ENCODE results near the gene NUP160.
"Not testable (repeated sequence)": the region's sequence is repeated elsewhere in the genome, so short reads cannot be mapped to it uniquely, and the experiment has no call there.

NUP160 gene, protein sequence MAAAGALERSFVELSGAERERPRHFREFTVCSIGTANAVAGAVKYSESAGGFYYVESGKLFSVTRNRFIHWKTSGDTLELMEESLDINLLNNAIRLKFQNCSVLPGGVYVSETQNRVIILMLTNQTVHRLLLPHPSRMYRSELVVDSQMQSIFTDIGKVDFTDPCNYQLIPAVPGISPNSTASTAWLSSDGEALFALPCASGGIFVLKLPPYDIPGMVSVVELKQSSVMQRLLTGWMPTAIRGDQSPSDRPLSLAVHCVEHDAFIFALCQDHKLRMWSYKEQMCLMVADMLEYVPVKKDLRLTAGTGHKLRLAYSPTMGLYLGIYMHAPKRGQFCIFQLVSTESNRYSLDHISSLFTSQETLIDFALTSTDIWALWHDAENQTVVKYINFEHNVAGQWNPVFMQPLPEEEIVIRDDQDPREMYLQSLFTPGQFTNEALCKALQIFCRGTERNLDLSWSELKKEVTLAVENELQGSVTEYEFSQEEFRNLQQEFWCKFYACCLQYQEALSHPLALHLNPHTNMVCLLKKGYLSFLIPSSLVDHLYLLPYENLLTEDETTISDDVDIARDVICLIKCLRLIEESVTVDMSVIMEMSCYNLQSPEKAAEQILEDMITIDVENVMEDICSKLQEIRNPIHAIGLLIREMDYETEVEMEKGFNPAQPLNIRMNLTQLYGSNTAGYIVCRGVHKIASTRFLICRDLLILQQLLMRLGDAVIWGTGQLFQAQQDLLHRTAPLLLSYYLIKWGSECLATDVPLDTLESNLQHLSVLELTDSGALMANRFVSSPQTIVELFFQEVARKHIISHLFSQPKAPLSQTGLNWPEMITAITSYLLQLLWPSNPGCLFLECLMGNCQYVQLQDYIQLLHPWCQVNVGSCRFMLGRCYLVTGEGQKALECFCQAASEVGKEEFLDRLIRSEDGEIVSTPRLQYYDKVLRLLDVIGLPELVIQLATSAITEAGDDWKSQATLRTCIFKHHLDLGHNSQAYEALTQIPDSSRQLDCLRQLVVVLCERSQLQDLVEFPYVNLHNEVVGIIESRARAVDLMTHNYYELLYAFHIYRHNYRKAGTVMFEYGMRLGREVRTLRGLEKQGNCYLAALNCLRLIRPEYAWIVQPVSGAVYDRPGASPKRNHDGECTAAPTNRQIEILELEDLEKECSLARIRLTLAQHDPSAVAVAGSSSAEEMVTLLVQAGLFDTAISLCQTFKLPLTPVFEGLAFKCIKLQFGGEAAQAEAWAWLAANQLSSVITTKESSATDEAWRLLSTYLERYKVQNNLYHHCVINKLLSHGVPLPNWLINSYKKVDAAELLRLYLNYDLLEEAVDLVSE (N-terminal part only)

DNA sequence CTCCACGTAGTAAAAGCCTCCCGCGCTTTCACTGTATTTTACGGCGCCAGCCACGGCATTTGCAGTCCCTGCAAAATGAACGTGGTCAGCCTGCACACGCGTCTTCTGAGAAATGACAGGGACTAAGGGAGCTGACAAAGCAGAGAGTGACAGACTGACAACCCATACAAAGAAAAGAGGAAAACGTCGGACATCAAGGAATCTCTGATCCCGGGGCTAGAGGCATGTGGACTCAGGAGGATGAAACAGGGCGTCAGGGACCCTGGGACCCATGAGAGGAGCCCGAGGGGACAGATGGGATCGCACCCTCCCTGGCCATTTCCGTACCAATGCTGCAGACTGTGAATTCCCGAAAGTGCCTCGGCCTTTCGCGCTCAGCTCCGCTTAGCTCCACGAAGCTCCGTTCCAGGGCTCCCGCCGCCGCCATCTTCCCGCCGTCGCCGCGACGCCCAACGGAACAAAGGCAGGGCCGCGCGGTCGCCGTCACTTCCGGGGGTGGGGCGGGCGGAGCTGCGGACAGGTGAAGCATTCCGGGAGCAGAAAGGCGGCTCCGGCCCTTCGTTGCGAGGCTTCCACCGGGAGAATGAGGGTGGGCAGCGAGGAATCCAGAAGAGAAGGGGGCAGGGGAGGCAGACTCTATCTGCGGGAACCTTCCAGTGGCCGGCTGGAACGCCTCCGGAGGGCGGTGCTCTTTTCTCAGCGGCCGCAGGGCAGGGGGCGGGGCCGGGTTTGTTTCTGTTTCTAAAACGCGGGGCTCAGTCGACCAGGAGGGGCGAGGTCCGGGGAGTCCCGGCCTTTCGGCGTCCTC, at the start of gene NUP160:
Gene NUP160, minus strand, starts transcription at position 459 of the 808 bp plus-strand sequence. Its CDS starts 32 bp downstream, at position 427.
- DNase-seq = peak; percentile 82

DNA sequence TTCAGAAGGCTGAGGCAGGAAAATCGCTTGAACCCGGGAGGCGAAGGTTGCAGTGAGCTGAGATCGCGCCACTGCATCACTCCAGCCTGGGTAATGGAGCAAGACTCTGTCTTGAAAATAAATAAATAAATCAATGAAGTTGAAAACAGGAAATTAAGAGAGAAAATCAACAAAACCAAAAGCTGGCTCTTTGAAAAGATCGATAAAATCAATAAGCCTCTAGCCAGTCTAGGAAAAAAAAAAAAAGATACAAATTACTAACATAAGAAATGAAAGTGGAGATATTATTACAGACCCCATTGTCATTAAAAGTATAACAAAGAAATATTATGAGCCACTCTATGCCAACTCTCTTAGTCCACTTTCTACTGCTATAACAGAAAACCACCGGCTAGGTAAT, 48.0 kb upstream of the NUP160 start:
- DNase-seq = no peak

DNA sequence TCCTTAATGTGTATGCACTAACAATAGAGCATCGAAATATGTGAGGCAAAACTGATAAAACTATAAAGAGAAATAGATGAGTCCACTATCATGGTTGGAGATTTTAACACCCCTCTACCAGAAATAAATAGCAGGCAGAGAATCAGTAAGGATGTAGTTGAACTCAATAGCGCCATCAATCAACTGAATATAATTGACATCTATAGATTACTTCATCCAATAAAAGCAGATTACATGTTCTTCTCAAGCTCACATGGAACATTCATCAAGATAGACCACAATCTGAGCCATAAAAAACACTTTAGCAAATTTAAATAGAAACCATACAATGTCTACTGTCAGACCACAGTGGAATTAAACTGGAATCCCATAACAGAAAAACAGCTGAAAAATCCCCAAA, 46.9 kb upstream of the NUP160 start:
- DNase-seq = no peak

DNA sequence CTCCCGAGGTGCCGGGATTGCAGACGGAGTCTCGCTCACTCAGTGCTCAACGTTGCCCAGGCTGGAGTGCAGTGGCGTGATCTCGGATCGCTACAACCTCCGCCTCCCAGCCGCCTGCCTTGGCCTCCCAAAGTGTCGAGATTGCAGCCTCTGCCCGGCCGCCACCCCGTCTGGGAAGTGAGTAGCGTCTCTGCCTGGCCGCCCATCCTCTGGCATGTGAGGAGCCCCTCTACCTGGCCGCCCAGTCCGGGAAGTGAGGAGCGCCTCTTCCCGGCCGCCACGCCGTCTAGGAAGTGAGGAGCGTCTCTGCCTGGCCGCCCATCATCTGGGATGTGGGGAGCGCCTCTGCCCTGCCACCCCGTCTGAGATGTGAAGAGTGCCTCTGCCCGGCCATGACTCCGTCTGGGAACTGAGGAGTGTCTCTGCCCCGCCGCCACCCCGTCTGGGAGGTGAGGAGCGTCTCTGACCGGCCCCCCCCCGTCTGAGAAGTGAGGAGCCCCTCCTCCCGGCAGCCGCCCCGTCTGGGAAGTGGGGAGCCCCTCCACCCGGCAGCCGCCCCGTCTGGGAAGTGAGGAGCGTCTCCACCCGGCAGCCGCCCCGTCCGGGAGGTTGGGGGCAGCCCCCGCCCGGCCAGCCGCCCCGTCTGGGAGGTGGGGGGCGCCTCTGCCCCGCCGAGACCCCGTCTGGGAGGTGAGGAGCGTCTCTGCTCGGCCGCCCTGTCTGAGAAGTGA, 44.6 kb upstream of the NUP160 start:
- not testable (repeated sequence) for DNase-seq

DNA sequence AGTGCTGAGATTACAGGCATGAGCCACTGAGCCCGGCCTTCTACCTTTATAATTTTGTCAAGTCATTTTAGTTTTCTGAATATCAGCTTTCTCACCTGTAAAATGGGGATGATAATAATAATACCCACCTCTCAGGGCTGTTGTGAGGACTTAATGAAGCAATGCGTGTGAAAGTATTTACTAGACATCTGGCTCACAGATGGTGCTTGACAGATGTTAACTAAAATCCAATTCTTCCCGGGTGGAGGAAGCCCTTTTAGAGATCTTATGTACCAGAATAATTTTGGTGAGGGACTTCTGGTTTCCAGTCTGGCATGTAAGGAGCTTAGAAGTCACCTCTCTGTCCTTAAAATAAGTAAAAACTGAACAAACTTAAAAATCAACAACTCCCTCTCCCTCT, 43.7 kb upstream of the NUP160 start:
- no peak for DNase-seq

DNA sequence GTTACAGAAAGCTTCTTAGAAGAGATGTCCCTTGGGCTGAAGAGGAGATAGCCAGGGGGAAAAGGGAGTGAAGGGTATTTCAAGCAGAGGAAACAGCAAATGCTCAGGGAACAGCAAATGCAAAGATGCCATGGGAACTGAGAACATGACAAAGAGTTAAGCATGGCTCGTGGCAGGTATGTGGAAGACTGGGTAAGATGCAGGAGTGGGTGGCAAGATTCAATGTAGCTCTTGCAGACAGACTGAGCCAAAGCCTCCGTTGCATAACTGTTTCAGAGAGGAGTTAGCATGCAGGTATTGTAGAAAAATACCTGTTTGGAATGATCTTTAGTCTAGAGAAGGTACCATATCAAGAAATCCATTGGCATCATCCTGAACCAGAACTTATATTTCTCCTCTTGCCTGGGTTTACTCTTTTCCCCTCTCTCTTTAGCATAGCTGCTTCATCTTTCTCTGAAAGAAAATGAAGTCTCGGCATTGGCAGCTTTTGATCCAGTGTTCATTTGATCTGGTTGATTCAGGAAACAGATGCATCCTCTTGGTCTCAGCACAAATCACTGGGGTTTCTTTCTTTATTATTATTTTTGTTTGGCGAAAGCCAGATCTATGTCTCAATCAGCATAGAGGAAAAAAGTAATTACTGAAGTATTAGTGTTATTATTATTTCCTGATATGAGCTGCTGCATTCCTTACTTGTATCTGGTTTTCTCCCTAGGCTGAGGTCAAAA, 41.7 kb upstream of the NUP160 start:
- no peak for DNase-seq

DNA sequence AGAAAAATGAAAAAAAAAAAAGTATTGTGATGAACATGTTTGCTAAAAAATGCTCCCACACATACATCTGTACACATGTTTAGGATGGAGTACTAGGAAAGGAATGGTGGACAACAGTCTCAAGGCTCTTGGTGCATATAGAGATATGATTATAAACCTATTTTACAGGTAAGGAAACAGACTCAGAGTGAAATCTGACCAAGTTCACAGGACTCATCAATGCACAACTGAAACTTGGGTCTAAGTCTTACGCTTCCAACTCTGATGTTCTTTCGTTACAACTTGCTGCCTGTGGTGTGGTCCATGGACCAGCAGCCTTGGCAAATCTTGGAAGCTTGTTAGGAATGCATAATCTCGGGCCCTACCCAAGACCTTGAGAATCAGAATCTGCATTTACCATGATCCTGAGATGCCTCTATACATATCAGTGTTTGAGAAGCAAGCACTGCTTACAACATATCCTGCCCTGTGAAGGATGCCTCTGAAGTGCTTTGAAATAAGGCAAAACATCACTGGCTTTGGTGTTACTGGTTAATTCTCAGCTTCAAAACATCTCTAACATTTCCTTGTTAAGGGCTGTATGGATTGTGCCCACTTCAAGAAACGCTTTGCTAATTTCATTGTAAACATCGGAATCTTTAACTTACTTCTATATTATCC, 39.9 kb upstream of the NUP160 start:
- no peak for DNase-seq

DNA sequence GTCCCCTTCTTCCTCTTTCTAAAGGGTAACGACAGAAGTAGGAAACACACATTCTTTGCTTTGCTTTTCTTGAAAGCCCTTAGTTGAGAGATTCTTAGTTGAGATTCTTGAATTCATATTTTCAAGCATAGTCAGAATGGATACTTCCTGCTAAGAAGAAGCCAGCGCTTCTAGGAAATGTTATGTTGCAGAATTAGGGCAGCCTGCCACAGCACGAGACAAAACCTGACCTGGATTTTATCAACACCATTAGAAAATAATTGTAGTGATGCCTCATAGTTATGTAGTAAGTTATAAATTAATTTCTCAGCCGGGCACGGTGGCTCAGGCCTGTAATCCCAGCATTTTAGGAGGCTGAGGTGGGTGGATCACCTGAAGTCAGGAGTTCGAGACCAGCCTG, 37.9 kb upstream of the NUP160 start:
- DNase-seq = no peak

DNA sequence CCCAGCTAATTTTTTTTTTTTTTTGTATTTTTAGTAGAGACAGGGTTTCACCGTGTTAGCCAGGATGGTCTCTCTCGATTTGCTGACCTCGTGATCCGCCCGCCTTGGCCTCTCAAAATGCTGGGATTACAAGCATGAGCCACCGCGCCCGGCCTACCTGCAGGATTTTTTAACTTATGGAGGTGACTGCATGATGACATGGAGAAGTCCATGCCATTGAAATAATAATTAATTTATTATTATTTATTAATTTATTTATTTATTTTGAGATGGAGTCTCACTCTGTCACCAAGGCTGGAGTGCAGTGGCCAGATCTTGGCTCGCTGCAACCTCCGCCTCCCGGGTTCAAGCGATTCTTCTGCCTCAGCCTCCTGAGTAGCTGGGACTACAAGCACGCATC, 34.3 kb upstream of the NUP160 start:
- not testable (repeated sequence) for DNase-seq

DNA sequence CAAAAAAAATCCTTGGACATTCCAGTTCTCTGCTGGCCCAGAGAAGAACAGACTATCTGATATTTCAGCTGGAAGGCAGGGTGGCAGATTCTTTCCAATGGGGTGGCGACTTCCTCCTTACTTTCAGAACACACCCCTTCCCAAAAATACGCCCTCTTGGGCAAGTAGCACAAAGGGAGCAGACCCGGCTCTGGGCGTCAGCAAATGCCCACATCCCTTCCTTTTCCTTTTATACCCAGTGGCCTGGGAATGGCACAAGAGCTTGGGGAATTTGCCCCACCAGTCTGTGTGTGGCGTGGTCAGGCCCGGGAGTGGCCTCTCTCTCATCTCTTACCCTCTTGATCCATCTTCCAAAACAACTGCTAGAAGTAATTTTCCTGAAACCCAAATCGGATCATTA, 33.0 kb upstream of the NUP160 start:
- DNase-seq = no peak

DNA sequence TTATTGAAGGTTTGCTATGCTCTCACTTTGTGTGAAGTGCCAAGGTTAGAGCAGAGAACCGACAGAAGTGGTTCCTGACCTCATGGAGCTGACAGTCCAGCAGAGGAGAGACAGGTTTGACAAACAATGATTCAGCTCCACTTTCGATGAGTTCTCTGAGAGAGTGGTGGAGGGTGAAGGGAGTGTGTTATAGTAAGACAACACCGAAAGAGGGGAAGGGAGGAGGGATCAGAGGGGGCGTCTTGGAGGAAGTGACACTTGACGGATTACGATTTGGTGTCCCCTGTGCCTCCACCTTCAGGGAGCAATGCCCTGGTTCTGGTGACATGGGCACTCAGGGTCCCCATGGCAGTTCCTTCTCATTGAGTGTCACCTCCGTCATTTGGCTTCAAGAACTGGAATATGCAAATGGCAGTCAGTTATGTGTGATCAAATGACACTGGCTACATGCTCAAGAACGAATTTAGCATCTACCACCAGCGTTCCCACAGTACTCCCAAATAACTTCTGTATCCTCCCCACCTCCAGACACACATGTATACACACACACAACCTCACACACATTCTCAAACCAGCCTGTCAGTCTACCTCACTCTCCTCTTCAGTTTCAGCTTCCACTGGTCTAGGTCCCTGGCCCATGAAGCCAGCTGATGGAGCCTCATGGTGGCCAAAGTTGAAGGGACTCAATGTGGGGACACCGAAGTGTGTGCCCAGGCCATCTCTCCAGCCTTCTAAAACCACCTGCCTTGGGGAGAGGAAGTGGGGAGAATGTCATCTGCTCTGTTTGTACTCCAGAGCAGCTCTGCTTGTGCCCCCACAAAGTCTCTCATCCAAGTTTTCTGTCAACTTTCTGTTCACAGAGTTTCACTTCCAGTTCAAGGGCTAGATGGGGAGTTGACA, 31.4 kb upstream of the NUP160 start:
- no peak for DNase-seq

DNA sequence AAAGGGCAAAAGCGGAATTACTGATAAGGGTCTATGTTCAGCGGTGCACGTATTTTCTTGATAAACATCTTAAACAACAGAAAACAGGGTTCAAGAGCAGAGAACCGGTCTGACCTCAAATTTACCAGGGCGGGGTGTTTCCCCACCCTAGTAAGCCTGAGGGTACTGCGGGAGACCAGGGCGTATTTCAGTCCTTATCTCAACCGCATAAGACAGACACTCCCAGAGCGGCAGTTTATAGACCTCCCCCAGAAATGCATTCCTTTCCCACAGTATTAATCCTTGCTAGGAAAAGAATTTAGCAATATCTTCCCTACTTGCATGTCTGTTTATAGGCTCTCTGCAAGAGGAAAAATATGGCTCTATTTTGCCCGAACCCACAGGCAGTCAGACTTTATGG, 27.7 kb upstream of the NUP160 start:
- DNase-seq = not testable (repeated sequence)

DNA sequence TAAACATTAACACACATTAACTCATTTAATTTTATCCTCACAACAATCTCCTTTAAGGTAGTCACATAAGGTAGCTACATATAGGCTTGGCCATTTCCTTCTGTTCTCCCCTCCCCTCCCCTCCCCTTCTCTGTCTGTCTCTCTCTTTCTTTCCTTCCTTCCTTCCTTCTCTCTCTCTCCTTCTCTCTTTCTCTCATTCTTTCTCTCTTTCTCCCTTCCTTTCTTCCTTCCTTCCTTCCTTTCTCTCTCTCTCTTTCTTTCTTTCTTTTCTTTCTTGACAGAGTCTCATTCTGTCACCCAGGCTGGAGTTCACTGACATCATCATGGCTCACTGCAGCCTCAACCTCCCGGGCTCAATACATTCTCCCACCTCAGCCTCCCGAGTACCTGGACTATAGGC, 22.3 kb upstream of the NUP160 start:
- no peak for DNase-seq

DNA sequence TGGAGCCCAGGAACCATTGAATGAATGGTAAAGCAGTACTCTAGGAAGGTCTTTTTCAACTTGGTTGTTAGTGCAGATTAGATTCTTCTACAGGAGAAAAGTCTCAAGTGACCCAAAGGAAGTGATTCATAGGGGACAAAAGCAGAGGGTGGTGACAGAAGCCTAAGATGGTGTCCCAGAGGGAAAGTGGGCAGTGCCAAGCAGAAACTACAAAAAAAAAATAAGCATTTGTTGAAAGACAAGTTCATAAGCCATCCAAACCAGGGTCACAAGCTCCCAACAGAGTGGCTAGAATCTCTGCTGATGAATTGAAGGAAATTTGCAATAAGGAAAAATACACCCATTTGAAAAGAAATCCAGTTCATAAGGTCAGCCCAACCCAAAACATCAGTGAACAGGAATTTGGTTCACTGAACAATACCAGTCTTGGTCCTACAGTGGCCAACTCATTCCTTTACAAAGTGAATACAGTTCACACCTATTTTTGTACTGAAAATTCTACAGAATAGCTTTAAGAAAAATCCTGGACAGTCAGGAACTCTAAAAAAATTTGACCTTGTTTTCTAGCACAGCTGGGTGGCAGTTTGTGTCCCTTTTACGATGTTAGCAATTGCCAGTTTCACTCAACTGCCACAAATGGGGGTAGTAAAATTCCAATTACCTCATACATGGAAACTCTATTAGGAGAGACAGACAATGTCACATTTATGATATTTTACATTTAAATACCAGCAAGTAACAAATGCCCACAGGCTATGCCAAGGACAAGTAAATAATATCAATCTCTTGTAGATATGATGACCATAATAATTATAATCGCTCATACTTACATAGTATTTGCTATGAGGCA, 21.6 kb upstream of the NUP160 start:
- no peak for DNase-seq

DNA sequence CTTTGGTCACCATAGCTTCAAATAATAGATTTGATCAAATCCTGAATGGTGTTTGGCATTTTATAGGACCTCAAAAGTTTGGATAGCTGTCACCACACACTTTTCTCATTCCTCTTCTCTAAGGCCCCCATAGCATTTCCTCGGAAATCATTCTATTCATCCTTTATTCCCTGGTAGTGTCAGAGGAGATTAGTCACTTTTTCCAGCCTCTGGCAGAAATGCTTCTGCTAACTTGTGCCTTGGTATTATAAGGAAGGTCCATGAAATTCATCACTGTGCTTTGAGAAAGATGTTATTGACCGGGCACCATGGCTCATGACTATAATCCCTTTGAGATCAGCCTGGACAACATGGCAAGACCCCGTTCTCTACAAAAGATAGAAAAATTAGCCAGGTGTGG, 19.7 kb upstream of the NUP160 start:
- DNase-seq = no peak

DNA sequence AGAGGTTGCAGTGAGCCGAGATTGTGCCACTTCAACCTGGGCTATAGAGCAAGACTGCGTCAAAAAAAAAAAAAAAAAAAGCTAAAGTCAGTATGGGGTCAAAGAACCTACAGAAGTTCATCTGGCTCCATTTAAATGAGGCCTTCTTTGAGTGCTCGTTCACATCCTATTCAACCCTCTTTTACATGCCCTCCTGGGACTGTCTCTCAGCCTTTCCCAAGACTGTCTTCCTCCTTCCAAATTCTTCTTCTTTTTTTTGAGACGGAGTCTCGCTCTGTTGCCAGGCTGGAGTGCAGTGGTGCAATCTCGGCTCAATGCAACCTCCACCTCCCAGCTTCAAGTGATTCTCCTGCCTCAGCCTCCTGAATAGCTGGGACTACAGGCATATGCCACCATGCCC, 18.7 kb upstream of the NUP160 start:
- DNase-seq = not testable (repeated sequence)

DNA sequence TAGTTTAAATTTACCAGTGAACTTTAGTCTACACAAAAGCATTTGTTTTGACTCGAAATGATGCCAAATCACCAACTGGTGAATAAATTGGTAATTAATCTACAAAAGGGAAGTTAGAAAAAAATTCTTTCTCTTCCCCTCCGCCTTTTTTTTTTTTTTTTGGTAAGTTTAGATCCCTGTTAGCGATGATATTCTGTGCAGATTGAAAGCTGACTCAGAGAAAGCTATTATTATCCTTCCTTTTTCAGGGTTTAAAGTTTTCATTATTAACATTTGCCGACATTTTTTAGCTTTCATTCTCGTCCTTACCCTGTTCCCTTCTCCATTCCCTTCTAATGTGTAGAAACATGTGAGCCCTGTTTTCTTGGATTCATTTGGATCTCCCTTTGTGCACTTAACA, 16.8 kb upstream of the NUP160 start:
- no peak for DNase-seq

DNA sequence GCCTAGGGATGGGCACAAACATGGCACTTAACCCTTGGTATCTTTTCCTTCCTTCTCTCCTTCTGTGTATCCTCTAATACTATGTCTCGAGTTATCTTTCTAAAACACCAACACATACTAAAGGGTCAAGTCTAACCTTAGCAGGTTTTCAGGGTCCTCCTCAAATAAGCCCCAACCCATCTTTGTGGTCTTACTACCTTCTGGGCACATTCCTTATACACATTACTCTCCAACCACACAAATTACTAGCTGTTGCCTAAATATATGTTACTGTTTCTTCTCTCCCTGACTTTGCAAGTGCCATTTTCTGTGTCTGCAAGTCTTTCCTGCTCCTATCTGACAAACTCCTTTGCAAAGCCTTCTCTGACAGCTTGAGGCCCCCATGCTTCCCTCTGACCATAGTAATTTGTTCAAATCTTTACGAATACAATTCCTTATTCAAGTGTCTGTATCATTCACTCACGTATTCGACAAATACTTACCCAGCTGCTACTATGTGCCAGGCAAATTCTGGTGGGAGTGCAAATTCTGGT, 15.8 kb upstream of the NUP160 start:
- DNase-seq = no peak
